AG08395 (cell line): Measurements from ENCODE around the gene METTL26.

Source experiments
- DNase-seq: peaks from one replicate; pipeline ENCODE4 v3.0.0; 2012; ENCODE audit warnings: mixed read lengths, low spot score

Gene METTL26

DNA sequence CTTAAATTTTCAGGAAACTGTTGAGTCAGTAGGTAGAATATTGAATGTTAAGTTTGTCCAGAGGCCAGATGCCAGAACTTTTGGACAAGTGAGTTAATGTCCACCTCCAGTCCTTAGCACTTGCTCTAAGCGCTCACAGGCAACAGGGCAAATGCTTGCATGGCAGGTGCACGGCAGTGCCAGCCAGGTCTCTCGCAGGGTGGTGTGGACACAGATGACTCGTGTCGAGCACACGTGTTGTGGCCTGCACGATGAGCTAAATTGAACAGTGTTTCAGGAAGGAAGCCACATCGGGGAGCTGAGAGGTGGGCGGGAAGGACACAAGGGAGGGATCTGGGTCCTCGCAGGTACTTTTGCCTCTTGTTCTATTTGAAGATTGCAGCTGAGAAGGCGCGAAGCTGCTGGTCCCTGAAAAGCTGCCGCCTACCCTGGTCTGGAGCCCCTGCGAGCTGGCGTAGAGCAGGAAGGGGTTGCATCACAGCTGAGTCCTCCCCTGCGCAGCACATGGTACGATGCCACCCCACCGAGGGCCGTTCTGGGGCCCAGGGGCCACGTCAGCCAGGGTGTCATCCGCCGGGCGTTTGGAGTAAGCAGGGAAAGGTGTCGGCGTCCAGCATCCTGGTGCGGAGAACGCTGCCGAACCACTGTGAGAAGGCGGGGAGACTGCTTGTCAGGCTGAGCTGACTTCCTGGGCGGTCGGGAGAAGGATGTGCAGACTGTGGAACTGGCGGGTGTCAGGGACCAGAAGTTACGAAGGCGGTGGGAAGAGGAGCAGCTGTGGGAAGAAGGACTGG, 40.0 kb downstream of the METTL26 start:
- DNase-seq: no peak

DNA sequence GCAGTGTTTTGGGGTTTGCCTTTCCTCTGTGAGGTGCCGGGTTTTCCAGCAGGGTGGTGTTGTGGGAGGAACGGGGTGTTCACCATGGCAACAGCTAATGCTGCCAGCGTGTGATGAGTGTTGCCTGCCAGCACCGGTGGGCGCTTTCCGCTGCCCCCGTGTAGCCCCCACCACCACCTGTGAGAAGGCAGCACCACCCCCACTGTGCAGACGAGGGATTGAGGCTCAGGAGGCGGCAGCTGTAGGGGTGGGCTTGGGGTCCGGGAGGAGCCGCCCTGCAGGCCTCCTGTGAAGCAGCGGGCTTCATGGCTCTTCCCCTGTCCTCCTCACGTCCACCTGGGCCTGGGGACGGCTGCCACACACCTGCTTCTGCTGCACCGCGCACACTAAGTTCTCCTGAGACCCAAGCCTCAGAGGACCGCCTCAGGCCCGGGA, 41.0 kb downstream of the METTL26 start:
- DNase-seq: no peak

DNA sequence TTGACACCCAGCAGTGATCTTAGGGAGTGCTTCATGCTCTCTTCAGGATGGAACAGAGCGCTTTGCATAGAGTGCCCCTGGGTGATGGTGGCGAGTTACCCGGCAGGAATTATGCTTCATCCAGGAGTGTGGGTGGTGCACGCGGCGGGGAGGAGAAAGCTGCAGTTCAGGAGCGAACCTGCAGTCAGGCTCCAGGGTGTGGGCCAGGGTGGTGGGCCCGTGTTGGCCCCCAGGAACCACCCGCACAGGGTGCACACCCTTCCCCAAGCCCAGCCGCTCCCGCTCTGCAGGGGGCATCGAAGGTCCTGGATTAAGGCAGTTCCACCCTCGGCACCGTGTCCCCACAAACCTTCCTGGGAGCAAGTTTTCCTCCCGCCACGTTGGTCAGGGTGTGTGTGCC, 42.3 kb downstream of the METTL26 start:
- no peak for DNase-seq

DNA sequence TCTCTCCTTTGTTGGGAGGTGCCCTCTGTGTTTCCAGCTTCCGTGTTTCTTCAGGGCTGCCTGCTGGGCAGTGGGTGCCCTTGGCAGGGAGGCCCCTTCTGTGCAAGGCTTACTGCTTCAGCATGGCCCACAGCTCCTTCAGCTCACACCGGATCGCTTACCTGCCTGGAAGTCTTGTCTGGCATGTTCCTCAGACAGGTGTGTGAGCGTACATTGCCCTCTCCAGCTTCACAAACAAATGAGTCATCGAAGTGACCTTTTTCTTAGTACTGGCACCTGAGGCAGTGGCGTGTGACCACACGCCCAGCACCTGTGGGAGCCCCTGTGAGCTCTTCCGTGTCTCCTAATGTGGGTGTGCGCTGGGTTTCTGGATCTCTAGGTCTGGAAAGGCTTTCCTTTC, 42.7 kb downstream of the METTL26 start:
- DNase-seq: no peak

DNA sequence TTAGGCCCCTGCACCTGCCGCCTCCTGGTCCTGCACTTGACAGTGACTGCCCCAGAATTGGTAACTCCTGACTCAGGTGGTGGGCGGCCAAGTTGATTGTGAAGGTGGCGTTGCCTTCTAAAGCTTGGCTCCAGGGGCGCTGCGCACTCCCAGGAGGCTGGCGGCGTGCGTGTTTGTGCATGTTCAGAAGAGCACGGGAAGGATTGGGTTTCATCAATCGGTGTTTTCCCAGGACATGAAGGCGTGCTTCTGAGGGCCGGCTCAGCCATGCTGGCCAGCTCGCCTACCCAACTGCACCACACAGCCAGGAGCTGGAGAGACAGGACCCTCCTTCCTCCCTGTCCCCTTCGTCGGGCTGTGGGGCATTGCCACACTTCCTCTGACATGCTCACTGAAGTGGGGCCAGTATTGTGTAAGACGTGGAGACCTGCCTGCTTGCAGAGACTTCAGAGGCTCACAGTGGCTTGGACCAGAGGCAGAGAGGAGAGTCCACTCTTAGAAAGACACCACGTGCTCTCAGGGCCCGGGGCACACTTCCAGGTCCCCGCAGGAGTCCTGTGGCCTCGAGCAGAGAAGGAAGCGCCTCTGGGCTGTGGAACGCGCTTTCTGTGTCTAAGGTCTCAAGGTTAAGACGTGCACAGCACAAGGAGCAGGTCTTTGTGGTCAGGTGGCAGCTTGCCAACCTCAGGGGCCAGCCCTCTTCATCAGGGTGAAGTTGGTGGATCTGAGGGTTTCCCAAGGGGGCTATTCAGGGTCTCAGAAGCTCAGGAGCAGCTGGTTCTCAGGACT, 43.4 kb downstream of the METTL26 start:
- DNase-seq: no peak

DNA sequence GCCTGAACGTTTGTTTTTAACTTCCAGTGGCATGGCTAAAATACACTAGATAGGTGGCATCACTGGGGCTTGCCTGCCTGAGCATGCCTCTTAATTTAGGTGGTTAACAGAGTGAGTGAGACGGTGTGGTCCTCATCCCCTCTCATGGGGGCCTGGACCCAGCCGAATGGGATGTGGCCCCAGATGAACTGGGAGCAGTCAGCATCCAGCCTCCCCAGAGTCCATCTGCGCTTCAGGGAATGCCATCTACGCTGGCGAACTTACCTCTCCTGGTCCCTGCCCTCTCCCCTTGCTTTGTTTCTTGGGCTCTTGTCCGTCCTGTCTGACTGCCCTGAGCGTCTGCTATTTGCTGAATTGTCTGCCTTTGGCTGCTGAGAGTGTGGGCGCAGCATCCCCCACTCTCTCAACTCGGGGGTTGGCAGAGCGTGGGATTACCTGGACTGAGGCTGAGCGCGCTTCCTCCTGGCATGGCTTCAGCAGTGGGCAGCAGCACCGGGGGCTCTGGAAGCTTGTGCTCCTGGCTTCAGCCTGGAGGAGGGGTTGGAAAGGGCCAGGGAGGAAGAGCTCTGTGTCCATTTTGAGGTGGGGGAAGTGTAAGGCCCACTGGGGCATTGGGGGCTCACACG, 44.1 kb downstream of the METTL26 start:
- no peak for DNase-seq

DNA sequence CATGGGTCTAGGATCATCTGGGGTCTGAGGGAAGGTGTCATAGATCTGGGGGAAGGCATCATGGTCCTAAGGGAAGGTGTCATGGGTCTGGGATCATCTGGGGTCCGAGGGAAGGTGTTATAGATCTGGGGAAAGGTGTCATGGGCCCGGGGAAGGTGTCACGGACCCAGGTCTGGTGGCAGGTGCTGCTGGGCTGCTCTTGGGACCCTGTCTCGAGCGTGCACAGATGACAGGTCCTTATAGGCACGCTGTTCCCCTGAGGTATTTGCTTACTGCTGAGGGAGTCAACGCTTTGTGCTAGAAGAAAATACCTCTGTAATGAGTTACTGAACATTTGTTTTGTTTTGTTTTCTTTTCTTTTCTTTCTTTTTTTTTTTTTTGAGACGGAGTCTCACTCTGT, 44.9 kb downstream of the METTL26 start:
- DNase-seq: no peak

DNA sequence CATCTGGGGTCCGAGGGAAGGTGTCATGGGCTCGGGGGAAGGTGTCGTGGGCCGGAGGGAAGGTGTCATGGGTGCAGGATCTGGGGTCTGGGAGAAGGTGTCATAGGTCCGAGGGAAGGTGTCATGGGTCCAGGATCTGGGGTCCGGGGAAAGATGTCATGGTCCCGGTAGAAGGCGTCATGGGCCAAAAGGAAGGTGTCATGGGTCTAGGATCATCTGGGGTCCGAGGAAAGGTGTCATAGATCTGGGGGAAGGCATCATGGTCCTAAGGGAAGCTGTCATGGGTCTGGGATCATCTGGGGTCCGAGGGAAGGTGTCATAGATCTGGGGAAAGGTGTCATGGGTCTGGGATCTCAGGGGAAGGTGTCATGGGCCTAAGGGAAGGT, 45.3 kb downstream of the METTL26 start:
- no peak for DNase-seq

DNA sequence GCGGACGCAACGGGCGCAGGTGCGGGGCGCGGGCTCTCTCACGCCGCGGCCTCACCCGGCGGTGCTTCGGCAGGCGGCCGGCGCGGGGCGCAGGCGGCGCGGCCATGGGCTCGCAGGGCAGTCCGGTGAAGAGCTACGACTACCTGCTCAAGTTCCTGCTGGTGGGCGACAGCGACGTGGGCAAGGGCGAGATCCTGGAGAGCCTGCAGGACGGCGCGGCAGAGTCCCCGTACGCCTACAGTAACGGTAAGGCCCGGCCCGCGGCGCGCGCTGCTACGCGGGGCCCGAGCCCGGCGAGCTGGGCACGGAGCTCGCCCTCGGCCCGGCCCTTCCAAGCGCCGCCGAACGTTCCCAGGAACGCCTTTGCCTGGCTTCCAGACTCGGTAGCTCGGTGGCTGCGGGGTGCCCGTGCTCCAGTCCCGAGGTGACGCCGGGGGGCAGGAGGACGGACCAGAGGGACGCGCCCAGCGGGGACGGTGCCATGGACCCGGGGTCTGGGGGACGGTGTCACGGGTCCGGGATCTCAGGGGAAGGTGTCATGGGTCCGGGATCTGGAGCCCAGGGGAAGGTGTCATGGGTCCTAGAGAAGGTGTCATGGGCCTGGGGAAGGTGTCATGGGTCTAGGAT, 45.8 kb downstream of the METTL26 start:
- DNase-seq: peak; percentile 46

DNA sequence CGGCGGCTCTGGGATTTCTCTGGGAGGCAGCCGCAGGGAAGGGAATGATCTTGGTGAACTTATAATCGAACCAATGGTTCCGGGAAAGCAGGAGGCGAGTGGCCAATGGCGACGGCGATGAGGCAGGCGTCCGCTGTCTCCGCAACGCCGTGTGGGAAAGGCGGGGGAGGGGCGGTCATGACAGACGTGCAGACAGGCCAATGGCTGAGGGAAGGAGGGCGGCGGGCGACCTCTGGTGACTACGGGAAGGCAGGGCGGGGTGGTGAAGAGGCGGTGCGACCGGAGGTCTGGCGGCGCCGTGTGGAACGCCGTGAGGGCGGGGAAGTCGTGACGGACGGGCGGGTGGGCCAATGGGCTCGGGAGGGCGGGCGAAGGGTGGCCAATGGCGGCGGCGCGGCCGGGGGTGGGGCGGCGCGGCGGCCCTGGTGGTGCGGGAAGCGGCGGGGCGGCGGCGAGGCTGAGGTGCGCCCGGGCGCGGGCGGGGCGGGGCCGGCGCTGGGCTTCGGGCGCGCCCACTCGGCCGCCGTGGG, 46.4 kb downstream of the METTL26 start, which contains the start of gene RAB40C:
Gene RAB40C, plus strand, starts transcription at position 409 of the 530 bp plus-strand sequence. CDS start 226 bp downstream, outside the sequence.
- DNase-seq: peak; percentile 99

DNA sequence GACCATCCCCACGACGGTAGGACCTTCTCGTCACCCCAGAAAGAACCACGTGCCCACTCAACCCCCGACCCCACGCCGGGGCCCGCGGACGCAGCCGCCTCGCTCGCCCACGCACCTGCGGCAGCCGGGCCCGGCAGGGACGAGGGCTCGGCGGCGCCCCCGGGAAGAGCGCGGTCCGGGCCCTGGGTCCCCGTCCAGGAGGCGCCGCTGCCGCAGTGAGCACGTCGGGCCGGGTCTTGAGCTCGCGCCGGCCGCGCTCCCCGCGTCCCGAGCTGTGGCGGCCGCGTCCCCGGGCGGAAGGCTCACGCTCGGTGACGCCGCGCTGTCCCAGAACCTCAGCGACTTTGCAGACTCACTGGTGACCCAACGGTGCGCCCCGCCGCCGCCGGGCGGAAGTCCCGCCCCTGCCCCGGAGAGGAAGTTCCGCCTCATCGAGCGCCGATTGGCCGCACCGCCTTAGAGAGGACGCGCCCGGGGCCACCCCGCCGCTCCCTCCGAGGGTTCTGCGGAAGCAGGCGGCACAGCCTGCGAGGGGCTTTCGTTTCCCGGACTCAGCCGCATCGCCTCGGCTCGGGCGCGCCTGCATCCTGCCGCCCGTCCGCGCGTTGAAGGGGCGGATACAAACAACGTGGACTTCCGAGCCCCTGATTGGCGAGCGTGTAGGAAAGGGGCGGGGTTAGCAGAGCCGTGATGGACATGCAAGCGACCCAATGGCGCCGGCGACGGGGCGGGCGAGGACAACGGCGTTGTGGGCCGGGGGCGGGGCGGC, 47.0 kb downstream of the METTL26 start:
- peak; percentile 95 for DNase-seq

DNA sequence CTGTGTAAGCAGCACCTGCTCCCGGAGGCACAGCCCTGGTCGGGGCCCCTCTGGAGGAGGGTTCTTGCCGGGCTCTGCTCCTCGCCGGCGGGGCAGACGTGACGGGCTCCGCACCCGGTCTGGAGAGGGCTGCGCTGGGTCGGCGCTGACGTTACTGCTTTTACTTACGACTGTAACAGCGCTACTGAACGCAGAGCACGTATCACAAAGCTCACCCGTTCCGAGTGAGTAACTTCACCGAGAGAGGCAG, 47.5 kb downstream of the METTL26 start:
- DNase-seq: no peak

DNA sequence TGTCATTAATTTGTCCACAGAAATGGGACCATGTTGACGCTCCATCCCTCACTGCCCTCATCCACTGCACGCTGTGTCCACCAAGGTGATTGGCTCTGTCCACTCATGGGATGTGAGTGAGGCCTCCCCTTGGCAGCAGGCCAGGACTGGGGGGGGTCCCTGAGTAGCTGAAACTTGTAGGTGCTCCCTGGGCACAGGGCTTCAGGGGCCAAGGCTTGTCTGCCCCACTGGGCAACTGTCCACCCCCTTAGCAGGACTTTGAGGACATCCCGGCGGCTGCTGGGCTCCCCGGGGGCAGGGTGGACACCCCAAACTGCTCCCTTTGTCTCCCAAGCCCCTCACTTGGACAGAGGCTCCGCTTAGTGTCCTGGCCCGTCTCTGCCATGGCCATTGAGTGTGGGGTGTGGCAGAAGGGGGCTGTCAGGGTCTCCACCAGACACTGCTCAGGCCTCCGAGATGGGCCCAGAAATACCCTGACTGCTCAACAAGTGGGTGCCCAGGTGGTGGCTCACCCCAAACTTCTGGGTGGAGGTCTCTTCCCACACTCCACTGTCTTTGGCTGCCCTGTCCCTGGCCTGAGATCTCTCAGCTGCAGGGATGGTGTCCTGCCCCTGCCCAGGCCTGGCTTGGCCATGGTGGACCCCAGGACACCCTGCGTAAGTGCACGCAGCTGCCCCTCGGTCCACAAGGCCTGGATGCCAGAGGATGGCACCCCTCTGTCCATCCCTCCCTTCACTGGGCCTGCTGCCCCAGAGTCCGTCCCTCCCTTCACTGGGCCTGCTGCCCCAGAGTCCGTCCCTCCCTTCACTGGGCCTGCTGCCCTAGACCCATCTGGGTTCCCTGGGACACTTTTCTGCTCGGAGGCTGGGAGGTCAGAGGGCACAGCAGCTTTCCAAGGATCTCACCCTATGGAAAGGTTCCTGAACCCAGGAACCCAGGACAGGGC, 49.2 kb downstream of the METTL26 start:
- no peak for DNase-seq

DNA sequence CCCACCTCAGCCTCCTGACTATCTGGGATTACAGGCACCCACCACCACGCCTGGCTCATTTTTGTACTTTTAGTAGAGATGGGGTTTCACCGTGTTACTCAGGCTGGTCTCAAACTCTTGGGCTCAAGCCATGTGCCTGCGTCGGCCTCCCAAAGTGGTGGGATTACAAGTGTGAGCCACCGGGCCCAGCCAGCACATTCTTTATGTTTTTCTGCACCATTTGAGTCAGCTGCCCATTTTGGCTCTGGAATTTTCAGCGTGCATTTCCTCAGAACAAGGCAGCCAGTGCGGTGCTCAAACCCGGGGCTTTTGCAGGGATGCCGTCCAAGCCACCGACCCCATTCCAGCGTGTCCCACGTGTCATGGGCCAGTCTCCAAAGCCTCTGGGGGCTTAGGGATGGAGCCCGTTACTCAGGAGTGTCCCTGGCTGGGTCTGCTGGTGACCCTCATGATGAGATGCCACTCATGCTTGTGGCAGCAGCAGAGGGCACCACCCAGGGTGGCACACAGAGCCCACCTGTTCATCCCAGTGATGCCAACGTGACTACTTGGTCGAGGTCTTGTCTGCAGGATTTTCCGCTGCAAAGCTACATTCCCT, 50.0 kb downstream of the METTL26 start:
- no peak for DNase-seq

DNA sequence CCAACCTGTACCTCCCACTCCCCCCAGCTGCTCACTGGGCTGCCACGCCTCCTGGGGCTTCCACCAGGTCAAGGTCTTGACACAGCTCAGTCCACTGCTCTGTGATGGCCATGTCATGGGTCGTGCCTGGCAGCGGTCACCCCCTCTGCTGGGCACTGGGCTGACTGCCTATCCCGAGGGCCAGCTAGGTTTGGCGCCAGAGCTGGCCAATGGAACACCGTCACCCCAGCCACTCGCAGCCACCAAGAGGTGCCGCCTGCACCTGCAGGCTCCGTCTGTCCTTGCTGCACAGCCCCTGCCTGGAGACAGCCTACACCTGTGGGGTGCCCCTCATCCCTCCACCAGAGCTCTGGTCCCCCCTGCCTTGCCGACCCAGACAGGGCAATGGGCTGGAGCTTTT, 50.8 kb downstream of the METTL26 start:
- DNase-seq: no peak
